ENCODE results near the gene SYT17. TPM values are rescaled to one million over a fixed set of nuclear protein-coding genes. Genes with fewer than 3 reads are reported as not detected.

SYT17 gene
- total and polyA plus RNA-seq, 4 donors, result 2.5 to 4.3 (median 2.6) TPM

DNA sequence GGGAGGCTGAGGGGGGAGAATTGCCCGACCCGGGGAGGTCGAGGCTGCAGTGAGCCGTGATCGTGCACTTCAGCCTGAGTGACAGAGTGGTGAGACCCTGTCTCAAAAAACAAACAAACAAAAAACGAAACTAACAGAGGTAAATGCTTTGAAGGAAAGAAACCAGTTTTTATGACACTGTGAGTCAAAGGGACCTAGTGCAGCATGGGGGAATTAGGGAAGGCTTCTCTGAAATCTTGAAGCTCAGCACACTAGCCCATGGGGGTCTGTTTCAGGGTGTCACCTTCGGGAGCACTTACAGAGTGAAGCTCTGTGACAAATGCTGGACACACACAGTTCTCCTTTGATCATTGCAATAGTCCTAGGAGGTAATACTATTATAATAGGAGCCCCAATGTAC lies 37.7 kb upstream of the SYT17 start:
- intact Hi-C loops (cut with DNase I), result no loop called here
- Histone ChIP-seq H3K4me1 (ENCODE audit: control insufficient read depth in 1 of 2, insufficient read depth in 2 of 2, low read length in 2 of 2) (no peaks in the 10 kb centered on the region), H3K4me3 (ENCODE audit: low read length in 2 of 2) (no peak overlapping the region), H3K9me3 (ENCODE audit: control insufficient read depth, low read length) (no peaks in the 10 kb centered on the region), H3K36me3 (ENCODE audit: control insufficient read depth in 1 of 2, insufficient read depth in 2 of 2, low read length in 1 of 2) (no peaks in the 10 kb centered on the region), H3K27ac (ENCODE audit: low read depth in 1 of 2, low read length in 2 of 2) (no peak overlapping the region), H3K27me3 (ENCODE audit: control insufficient read depth in 1 of 2, insufficient read depth in 2 of 2, low read length in 1 of 2) (no peaks in the 10 kb centered on the region)
- DNase-seq (no peak), ATAC-seq (ENCODE audit: low FRiP score) (no peak)
- WGBS, 2 donors, result 68 to 77% methylated on average over 7 of the region's 7 CpGs

DNA sequence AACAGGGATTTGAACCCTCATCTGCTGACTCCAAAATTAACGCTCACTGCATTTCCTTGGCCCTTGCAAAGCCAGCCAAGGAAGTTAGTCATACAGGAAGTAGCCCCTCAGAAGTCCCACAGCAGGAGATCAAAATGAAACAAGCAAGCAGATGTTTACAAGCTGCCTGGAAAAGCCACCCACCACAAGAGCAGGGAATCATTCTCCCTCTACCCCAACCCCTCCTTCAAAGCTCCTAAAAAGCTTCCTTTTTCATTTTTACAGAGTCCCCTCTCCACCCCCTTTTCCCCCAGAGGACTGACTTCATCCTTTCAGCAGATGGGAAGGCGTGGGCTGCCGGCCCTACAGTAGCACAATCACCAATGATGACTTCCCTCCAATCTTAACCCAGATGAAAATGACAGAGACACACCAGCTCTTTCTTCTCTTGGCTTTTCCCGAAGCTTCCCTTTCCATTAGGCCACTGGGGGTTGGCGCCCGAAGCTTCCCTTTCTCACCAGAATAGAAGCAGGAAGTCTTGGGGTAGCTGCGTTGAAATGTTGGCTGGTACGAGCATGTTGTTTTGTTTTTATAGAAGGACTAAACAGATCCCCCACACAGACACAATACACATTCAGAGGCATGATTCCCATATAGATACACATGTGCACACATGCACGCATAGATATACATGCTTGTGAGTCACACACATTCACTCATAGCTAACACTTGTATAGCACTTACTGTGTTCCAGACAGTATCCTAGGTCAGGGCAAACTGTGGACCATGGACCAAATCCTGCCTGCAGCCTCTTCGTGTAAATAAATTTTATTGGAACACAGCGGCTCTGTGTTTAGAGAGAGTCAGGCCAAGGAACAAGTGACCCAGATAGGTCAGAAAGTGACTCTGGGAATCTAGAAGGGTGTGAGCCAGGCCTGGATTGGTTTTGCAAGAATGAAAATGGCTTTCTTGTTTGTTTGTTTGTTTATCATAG lies 36.9 kb upstream of the SYT17 start:
- 48 to 49% methylated on average over 11 of the region's 11 CpGs for WGBS, 2 donors
- no peaks in the 10 kb centered on the region for H3K27me3 ChIP-seq (ENCODE audit: control insufficient read depth in 1 of 2, insufficient read depth in 2 of 2, low read length in 1 of 2)
- H3K9me3 ChIP-seq (ENCODE audit: control insufficient read depth, low read length), result no peaks in the 10 kb centered on the region
- H3K4me3 ChIP-seq (ENCODE audit: low read length in 2 of 2), result no peak overlapping the region
- no peaks in the 10 kb centered on the region for H3K36me3 ChIP-seq (ENCODE audit: control insufficient read depth in 1 of 2, insufficient read depth in 2 of 2, low read length in 1 of 2)
- DNase-seq (peak in 1 of 2 donors; percentile 80), ATAC-seq (ENCODE audit: low FRiP score) (no peak)
- no peak overlapping the region for H3K27ac ChIP-seq (ENCODE audit: low read depth in 1 of 2, low read length in 2 of 2)
- intact Hi-C loops (cut with DNase I), result no loop called here
- no peaks in the 10 kb centered on the region for H3K4me1 ChIP-seq (ENCODE audit: control insufficient read depth in 1 of 2, insufficient read depth in 2 of 2, low read length in 2 of 2)

DNA sequence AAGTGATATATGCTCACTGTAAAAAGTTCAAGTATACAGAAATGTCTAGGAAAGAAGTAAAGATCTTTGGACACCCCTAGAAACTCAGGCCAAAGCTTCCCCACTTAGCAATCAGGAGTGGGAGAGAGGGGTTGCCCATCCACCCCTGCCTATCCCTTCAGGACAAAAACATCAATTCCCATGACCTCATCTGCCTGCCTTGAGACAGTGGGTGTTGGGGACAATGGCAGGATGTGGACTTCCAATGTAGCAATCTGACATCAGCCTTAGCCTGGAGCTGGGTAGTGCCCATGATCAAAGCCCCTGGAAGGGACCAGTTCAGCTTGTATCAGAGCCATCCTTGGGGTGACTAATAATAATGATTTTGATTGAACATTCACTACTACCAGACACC lies 36.2 kb upstream of the SYT17 start:
- no peaks in the 10 kb centered on the region for H3K9me3 ChIP-seq (ENCODE audit: control insufficient read depth, low read length)
- no peak for DNase-seq
- peak overlapping the region in 1 of 2 donors; percentile 13 for H3K27ac ChIP-seq (ENCODE audit: low read depth in 1 of 2, low read length in 2 of 2)
- no peaks in the 10 kb centered on the region for H3K4me1 ChIP-seq (ENCODE audit: control insufficient read depth in 1 of 2, insufficient read depth in 2 of 2, low read length in 2 of 2)
- intact Hi-C loops (cut with DNase I), result no loop called here
- no peaks in the 10 kb centered on the region for H3K36me3 ChIP-seq (ENCODE audit: control insufficient read depth in 1 of 2, insufficient read depth in 2 of 2, low read length in 1 of 2)
- no peak for ATAC-seq (ENCODE audit: low FRiP score)
- no peak overlapping the region for H3K4me3 ChIP-seq (ENCODE audit: low read length in 2 of 2)
- no peaks in the 10 kb centered on the region for H3K27me3 ChIP-seq (ENCODE audit: control insufficient read depth in 1 of 2, insufficient read depth in 2 of 2, low read length in 1 of 2)

DNA sequence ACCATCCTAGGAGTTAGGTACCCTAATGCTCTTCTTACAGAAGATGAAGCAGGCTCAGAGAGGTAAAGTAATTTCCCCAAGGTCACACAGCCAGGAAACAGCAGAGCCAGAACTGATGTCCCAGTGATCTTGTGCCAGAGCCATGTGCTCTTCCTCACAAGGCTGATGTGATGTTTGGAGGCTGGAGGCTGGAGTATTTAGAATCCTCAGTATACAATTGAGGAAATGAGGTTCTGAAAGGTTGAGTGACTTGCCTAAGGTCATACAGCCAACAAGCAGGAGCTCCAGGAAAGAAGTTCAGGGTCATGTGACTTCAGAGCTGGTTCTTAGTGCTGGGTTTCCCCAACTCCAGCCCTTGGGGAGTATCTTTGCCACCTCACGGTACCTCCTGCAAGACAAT lies 35.8 kb upstream of the SYT17 start:
- H3K4me1 ChIP-seq (ENCODE audit: control insufficient read depth in 1 of 2, insufficient read depth in 2 of 2, low read length in 2 of 2), result no peaks in the 10 kb centered on the region
- no peaks in the 10 kb centered on the region for H3K9me3 ChIP-seq (ENCODE audit: control insufficient read depth, low read length)
- intact Hi-C loops (cut with DNase I), result no loop called here
- H3K36me3 ChIP-seq (ENCODE audit: control insufficient read depth in 1 of 2, insufficient read depth in 2 of 2, low read length in 1 of 2), result no peaks in the 10 kb centered on the region
- H3K27ac ChIP-seq (ENCODE audit: low read depth in 1 of 2, low read length in 2 of 2), result no peak overlapping the region
- DNase-seq (no peak), ATAC-seq (ENCODE audit: low FRiP score) (no peak)
- H3K4me3 ChIP-seq (ENCODE audit: low read length in 2 of 2), result no peak overlapping the region
- WGBS, 2 donors, result 97 to 100% methylated on average over 1 of the region's 1 CpG
- H3K27me3 ChIP-seq (ENCODE audit: control insufficient read depth in 1 of 2, insufficient read depth in 2 of 2, low read length in 1 of 2), result no peaks in the 10 kb centered on the region

DNA sequence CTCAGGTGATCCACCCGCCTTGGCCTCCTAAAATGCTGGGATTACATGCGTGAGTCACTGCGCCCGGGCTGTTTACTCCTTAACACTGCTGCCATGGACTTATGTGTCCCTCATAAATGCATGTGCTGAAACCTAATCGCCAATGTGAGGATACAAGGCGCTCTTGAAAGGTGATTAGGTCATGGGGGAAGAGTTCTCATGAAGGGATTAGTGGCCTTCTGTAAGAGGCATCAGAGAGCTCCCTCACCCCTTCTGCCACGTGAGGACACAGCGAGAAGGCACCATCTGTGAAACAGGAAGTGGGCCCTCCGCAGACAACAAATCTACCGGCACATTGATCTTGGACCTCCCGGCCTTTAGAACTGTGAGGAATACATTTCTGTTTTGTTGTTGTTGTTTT lies 35.1 kb upstream of the SYT17 start:
- no peaks in the 10 kb centered on the region for H3K27me3 ChIP-seq (ENCODE audit: control insufficient read depth in 1 of 2, insufficient read depth in 2 of 2, low read length in 1 of 2)
- no peaks in the 10 kb centered on the region for H3K36me3 ChIP-seq (ENCODE audit: control insufficient read depth in 1 of 2, insufficient read depth in 2 of 2, low read length in 1 of 2)
- no peaks in the 10 kb centered on the region for H3K4me1 ChIP-seq (ENCODE audit: control insufficient read depth in 1 of 2, insufficient read depth in 2 of 2, low read length in 2 of 2)
- intact Hi-C loops (cut with DNase I), result no loop called here
- 89 to 91% methylated on average over 11 of the region's 11 CpGs for WGBS, 2 donors
- no peaks in the 10 kb centered on the region for H3K9me3 ChIP-seq (ENCODE audit: control insufficient read depth, low read length)
- DNase-seq (peak in 1 of 2 donors; percentile 65), ATAC-seq (ENCODE audit: low FRiP score) (no peak)
- no peak overlapping the region for H3K4me3 ChIP-seq (ENCODE audit: low read length in 2 of 2)
- H3K27ac ChIP-seq (ENCODE audit: low read depth in 1 of 2, low read length in 2 of 2), result no peak overlapping the region

DNA sequence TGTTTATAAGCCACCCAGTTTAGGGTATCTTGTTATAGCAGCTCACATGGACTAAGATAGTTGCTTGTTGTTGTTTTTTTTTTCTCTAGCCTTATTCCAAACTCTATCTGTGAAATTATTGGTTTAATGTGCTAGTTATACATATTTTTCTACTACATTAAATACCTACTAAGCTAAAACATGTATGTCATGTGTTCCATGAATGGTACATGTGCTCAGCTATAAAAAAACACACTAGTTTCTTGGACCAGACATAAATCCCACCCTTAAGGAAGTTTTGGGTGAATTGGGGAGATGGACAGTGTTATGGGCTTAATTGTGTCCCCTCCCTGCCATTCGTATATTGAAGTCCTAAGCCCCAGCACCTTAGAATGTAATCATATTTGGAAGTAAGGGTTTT lies 34.4 kb upstream of the SYT17 start:
- Histone ChIP-seq H3K4me1 (ENCODE audit: control insufficient read depth in 1 of 2, insufficient read depth in 2 of 2, low read length in 2 of 2) (no peaks in the 10 kb centered on the region), H3K9me3 (ENCODE audit: control insufficient read depth, low read length) (no peaks in the 10 kb centered on the region), H3K4me3 (ENCODE audit: low read length in 2 of 2) (no peak overlapping the region), H3K27me3 (ENCODE audit: control insufficient read depth in 1 of 2, insufficient read depth in 2 of 2, low read length in 1 of 2) (no peaks in the 10 kb centered on the region), H3K27ac (ENCODE audit: low read depth in 1 of 2, low read length in 2 of 2) (no peak overlapping the region), H3K36me3 (ENCODE audit: control insufficient read depth in 1 of 2, insufficient read depth in 2 of 2, low read length in 1 of 2) (no peaks in the 10 kb centered on the region)
- 83 to 93% methylated on average over 1 of the region's 1 CpG for WGBS, 2 donors
- ATAC-seq (ENCODE audit: low FRiP score), result no peak
- intact Hi-C loops (cut with DNase I), result no loop called here
- no peak for DNase-seq

DNA sequence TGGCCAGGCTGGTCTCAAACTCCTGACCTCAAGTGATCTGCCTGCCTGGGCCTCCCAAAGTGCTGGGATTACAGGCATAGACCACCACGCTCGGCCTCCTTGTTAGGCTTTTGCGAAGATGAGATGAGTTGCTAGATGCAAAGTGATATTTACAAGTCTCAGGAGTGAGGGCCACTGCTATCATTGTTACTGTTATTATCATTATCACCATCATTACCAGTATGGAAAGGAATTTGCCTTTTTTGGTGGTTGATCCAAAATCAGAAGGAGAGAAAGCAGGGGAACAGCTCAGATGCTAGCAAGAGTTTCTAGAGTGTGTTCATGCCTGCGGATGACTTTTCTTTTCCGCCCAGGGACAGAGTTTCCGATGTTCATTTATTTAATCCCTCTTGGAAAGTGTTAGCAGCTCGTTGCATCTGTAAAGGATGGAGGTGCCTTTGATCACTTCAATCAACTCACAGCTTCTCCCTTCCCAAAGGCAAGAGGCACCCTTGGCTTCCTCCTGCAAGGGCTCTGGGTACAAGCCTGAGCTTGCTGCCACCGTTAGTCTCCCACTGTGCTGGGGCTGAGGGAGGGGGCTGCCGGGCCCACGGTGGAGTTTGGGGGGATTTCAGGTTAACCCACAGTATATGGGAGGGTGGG lies 32.7 kb upstream of the SYT17 start:
- Histone ChIP-seq H3K27ac (ENCODE audit: low read depth in 1 of 2, low read length in 2 of 2) (no peak overlapping the region), H3K4me3 (ENCODE audit: low read length in 2 of 2) (no peak overlapping the region), H3K4me1 (ENCODE audit: control insufficient read depth in 1 of 2, insufficient read depth in 2 of 2, low read length in 2 of 2) (no peaks in the 10 kb centered on the region), H3K27me3 (ENCODE audit: control insufficient read depth in 1 of 2, insufficient read depth in 2 of 2, low read length in 1 of 2) (no peaks in the 10 kb centered on the region), H3K36me3 (ENCODE audit: control insufficient read depth in 1 of 2, insufficient read depth in 2 of 2, low read length in 1 of 2) (no peaks in the 10 kb centered on the region), H3K9me3 (ENCODE audit: control insufficient read depth, low read length) (no peaks in the 10 kb centered on the region)
- ATAC-seq (ENCODE audit: low FRiP score) (no peak), DNase-seq (no peak)
- intact Hi-C loops (cut with DNase I), result no loop called here
- WGBS, 2 donors, result 67 to 69% methylated on average over 10 of the region's 10 CpGs

DNA sequence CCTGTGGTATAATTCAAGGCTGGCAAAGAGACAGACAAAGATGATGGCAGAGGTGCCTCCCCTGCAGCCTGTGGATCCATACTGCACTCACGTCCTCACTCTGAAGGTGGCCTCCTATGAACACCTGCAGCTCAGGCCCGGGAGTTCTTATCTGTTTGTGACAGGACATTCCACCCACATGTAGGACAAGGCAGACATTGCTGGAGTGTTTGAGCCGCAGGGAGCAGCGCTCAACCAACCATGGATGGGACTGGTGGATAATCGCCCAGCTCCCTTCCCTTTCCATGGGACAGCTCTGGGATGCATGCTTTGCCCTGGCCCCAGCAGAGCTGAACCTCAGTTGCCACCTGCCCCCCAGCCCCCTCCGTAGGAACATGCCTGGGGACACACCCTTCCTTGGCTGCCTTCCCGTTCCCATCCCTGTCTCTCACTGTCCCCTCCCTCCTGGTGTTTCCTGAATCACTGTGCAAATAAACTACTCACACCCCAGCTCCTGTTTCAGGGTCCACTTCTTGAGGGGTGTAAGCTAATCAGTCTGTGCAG lies 32.1 kb upstream of the SYT17 start:
- Histone ChIP-seq H3K9me3 (ENCODE audit: control insufficient read depth, low read length) (no peaks in the 10 kb centered on the region), H3K36me3 (ENCODE audit: control insufficient read depth in 1 of 2, insufficient read depth in 2 of 2, low read length in 1 of 2) (no peaks in the 10 kb centered on the region), H3K4me1 (ENCODE audit: control insufficient read depth in 1 of 2, insufficient read depth in 2 of 2, low read length in 2 of 2) (no peaks in the 10 kb centered on the region), H3K4me3 (ENCODE audit: low read length in 2 of 2) (no peak overlapping the region), H3K27ac (ENCODE audit: low read depth in 1 of 2, low read length in 2 of 2) (no peak overlapping the region), H3K27me3 (ENCODE audit: control insufficient read depth in 1 of 2, insufficient read depth in 2 of 2, low read length in 1 of 2) (no peaks in the 10 kb centered on the region)
- ATAC-seq (ENCODE audit: low FRiP score) (no peak), DNase-seq (no peak)
- intact Hi-C loops (cut with DNase I), result no loop called here
- WGBS, 2 donors, result 49 to 51% methylated on average over 7 of the region's 7 CpGs

Data from aorta (tissue), 5 donors.